ENCODE data around the gene ZSWIM3.

The ZSWIM3 gene

GRCh38 chr20:45857114-45857881, at the start of gene ZSWIM3, which contains the start of gene ACOT8:
TSS of gene ZSWIM3 (plus strand) at chr20:45857614. CDS start at chr20:45857826, 212 bp downstream.
TSS of gene ACOT8 (minus strand) at chr20:45857392. CDS start at chr20:45857315, 77 bp downstream.
- TF ChIP-seq POU6F1 (CRISPR knock-in tag; IDR thresholded peaks at IDR 0.05; ENCODE audit: borderline replicate concordance, low read depth) (no peak), CSRNP3 (CRISPR knock-in tag; IDR thresholded peaks at IDR 0.05) (no peak), TCF4 (CRISPR knock-in tag; IDR thresholded peaks at IDR 0.05; ENCODE audit: borderline replicate concordance) (no peak), SNAI2 (CRISPR knock-in tag; IDR thresholded peaks at IDR 0.05) (no peak), ZNF8 (CRISPR knock-in tag; IDR thresholded peaks at IDR 0.05) (no peak), PPARA (CRISPR knock-in tag; IDR thresholded peaks at IDR 0.05; ENCODE audit: borderline replicate concordance) (no peak), ZFP30 (CRISPR knock-in tag; IDR thresholded peaks at IDR 0.05) (no peak), TOX (CRISPR knock-in tag; IDR thresholded peaks at IDR 0.05; ENCODE audit: borderline replicate concordance) (no peak), ZC3H10 (CRISPR knock-in tag; IDR thresholded peaks at IDR 0.05) (no peak)
- ATAC-seq = peak; percentile 99

- no peak for ATAC-seq
- no peak for TF ChIP-seq SNAI2 (CRISPR knock-in tag; IDR thresholded peaks at IDR 0.05)
- TF ChIP-seq CSRNP3 (CRISPR knock-in tag; IDR thresholded peaks at IDR 0.05) = no peak
- TF ChIP-seq POU6F1 (CRISPR knock-in tag; IDR thresholded peaks at IDR 0.05; ENCODE audit: borderline replicate concordance, low read depth) = no peak
- TF ChIP-seq BACH2 (CRISPR knock-in tag; IDR thresholded peaks at IDR 0.05; ENCODE audit: borderline replicate concordance) = no peak
- TF ChIP-seq RARB (CRISPR knock-in tag; IDR thresholded peaks at IDR 0.05) = no peak
- no peak for TF ChIP-seq ZFP3 (CRISPR knock-in tag; IDR thresholded peaks at IDR 0.05)
These were observed 47.0 kb upstream of the ZSWIM3 start for GRCh38 chr20:45810191-45810970.

GRCh38 chr20:45812157-45813005, 45.0 kb upstream of the ZSWIM3 start, which contains the start of gene UBE2C:
TSS of gene UBE2C (plus strand) at chr20:45812644. CDS start at chr20:45812696, 52 bp downstream.
- no peak for TF ChIP-seq ISL1 (CRISPR knock-in tag; IDR thresholded peaks at IDR 0.05)
- no peak for TF ChIP-seq SNAI2 (CRISPR knock-in tag; IDR thresholded peaks at IDR 0.05)
- no peak for TF ChIP-seq ESRRG (CRISPR knock-in tag; IDR thresholded peaks at IDR 0.05)
- peak; percentile 99 for ATAC-seq

- peak; percentile 3 for ATAC-seq
- TF ChIP-seq ZFP3 (CRISPR knock-in tag; IDR thresholded peaks at IDR 0.05) (no peak), ZNF70 (CRISPR knock-in tag; IDR thresholded peaks at IDR 0.05) (no peak), RARB (CRISPR knock-in tag; IDR thresholded peaks at IDR 0.05) (no peak), TCF4 (CRISPR knock-in tag; IDR thresholded peaks at IDR 0.05; ENCODE audit: borderline replicate concordance) (no peak), POU6F1 (CRISPR knock-in tag; IDR thresholded peaks at IDR 0.05; ENCODE audit: borderline replicate concordance, low read depth) (no peak), ZNF565 (CRISPR knock-in tag; conservative IDR thresholded peaks at IDR 0.05; ENCODE audit: low read depth) (no peak), CSRNP3 (CRISPR knock-in tag; IDR thresholded peaks at IDR 0.05) (no peak), ESRRG (CRISPR knock-in tag; IDR thresholded peaks at IDR 0.05) (no peak), ZNF8 (CRISPR knock-in tag; IDR thresholded peaks at IDR 0.05) (no peak), CREB5 (CRISPR knock-in tag; IDR thresholded peaks at IDR 0.05; ENCODE audit: low read depth) (no peak), PATZ1 (CRISPR knock-in tag; IDR thresholded peaks at IDR 0.05; ENCODE audit: borderline replicate concordance) (no peak)
These were observed 44.4 kb upstream of the ZSWIM3 start for GRCh38 chr20:45813006-45813340.
